ENCODE data around the gene HDAC8.

The HDAC8 gene

DNA sequence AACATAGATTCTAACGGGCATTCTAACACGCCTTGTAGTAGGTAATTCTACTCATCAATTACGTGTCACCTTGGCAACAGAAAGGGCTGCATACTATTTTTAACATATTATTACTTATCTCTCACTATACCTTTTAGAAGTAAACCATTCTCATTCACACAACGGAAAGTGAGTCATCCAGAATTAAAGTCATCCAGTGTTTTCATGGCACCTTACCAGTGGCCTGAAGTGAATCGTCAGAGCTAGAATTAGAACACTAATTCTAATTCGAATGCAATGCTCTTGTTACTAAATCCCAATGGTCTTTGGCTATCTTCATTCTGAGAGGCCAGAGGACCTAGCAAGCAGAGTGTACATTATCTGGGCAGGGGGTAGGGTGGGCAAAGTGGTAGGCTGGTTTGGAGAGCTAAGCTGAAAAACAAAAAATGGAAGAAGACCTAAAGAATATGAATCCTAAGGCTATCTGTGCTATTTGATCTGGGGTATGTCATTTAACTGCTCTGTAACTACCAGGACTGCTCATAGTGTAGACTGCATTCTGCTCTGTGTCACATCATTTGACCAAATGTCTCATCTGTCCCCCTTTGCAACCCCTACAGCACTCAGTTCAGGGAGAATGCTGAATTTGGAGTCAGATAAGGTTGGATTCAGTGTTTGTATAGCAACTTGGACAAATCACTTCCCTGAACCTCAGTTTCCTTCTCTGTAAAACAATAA lies 96.5 kb downstream of the HDAC8 start:
- Histone ChIP-seq H3K27me3 (no peaks in the 10 kb centered on the region), H3K4me3 (no peak overlapping the region), H3K36me3 (no peaks in the 10 kb centered on the region), H3K27ac (no peak overlapping the region), H3K9me3 (no peaks in the 10 kb centered on the region), H3K4me1 (no peaks in the 10 kb centered on the region)
- intact Hi-C loops (cut with DNase I; ENCODE audit: low total_unique reads) = no loop called here
- no peak for DNase-seq
- TF ChIP-seq, protein P1, sequence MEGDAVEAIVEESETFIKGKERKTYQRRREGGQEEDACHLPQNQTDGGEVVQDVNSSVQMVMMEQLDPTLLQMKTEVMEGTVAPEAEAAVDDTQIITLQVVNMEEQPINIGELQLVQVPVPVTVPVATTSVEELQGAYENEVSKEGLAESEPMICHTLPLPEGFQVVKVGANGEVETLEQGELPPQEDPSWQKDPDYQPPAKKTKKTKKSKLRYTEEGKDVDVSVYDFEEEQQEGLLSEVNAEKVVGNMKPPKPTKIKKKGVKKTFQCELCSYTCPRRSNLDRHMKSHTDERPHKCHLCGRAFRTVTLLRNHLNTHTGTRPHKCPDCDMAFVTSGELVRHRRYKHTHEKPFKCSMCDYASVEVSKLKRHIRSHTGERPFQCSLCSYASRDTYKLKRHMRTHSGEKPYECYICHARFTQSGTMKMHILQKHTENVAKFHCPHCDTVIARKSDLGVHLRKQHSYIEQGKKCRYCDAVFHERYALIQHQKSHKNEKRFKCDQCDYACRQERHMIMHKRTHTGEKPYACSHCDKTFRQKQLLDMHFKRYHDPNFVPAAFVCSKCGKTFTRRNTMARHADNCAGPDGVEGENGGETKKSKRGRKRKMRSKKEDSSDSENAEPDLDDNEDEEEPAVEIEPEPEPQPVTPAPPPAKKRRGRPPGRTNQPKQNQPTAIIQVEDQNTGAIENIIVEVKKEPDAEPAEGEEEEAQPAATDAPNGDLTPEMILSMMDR (IDR thresholded peaks at IDR 0.05) = no peak

DNA sequence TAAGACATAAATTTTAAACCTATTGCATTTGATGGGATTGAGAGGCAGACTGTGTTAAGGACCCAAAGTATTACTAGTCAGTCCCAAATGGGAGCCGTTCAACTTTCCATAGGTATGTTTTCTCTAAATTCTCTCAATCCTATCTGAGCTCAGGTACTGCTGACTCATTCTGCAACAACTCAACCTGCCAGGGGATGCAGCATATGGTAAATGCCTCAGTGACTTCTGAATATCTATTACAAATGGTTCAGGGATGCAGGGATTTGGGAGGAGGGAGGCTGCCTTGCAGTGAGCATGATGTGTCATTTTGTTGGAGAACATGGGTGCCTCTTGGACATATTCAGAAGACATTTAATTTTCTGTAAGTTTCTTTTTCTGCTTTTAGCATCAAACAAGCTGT lies 97.3 kb downstream of the HDAC8 start:
- no peaks in the 10 kb centered on the region for H3K36me3 ChIP-seq
- intact Hi-C loops (cut with DNase I; ENCODE audit: low total_unique reads) = no loop called here
- TF ChIP-seq, protein P1 (IDR thresholded peaks at IDR 0.05) = no peak
- no peak overlapping the region for H3K4me3 ChIP-seq
- no peak for DNase-seq
- H3K9me3 ChIP-seq = no peaks in the 10 kb centered on the region
- H3K27me3 ChIP-seq = no peaks in the 10 kb centered on the region
- no peaks in the 10 kb centered on the region for H3K4me1 ChIP-seq
- no peak overlapping the region for H3K27ac ChIP-seq

DNA sequence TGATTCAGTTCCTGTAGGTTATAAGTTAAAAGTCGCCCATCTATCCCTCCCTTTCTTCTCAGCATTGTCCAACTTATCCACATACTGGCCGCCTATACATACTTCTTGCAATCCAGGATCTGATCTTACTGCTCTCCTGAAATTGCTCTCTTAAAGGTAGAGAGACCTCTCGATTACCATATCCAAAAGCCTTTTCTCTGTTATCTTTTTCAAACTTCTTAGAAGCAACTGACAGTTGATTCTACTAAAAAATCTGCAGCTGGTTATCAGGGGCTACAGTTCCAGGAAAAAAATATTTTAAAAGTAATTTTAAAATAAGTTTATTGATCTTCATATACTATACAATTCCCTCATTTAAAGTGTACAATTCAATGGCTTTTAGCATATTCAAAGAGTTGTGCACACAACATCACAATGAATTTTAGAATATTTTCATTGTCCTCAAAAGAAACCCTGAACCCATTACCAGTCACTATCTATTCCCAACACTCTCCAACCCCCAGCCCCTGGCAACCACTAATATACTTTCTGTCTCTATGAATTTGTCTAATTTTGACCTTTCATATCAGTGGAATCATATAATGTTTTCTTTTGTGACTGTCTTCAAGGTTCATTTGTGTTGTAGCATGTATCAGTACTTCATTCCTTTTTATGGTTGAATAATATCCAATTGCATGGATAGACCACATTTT lies 102.0 kb downstream of the HDAC8 start:
- no peaks in the 10 kb centered on the region for H3K27me3 ChIP-seq
- H3K4me1 ChIP-seq = no peaks in the 10 kb centered on the region
- no peak for DNase-seq
- no peak overlapping the region for H3K4me3 ChIP-seq
- H3K36me3 ChIP-seq = no peaks in the 10 kb centered on the region
- H3K27ac ChIP-seq = no peak overlapping the region
- TF ChIP-seq, protein P1 (IDR thresholded peaks at IDR 0.05) = no peak
- H3K9me3 ChIP-seq = no peaks in the 10 kb centered on the region
- intact Hi-C loops (cut with DNase I; ENCODE audit: low total_unique reads) = no loop called here

DNA sequence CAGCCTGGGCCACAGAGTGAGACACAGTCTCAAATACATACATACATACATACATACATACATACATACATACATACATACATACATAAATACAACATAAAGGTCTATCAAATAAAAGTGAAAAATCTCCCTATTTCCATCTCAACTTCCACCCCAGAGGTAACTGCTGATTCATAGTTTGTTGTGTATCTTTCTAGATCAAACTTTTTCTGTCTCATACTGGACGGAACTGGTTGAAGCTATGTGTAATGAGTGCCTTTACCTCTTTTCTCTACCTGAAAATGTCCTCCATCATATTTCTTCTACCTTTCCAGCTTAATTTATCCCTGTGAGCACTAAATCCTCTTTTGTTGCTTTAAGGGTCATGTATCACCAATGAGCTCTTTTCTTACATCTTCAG lies 102.5 kb downstream of the HDAC8 start:
- intact Hi-C loops (cut with DNase I; ENCODE audit: low total_unique reads) = no loop called here
- Histone ChIP-seq H3K36me3 (no peaks in the 10 kb centered on the region), H3K27me3 (no peaks in the 10 kb centered on the region), H3K9me3 (no peaks in the 10 kb centered on the region), H3K4me3 (no peak overlapping the region), H3K27ac (no peak overlapping the region), H3K4me1 (no peaks in the 10 kb centered on the region)
- TF ChIP-seq, protein P1 (IDR thresholded peaks at IDR 0.05) = no peak
- no peak for DNase-seq

DNA sequence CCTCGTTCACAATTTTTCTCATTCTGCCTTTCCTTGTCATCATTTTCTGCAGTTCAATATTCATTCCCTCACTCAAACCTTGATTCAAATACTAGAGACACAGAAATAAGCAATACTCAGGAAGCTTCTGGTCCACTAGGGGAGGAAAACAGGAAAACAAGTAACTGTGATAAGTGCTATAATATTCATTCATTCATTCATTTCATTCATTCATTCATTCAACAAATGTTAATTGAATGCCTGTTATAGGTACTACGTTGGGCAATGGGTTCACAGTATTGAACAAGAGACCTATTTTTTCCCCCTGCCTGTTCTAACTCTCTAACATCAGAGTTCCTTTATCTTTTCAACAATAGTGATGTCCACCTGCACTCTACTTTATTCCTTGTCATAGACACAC lies 104.0 kb downstream of the HDAC8 start:
- Histone ChIP-seq H3K9me3 (no peaks in the 10 kb centered on the region), H3K27ac (no peak overlapping the region), H3K27me3 (no peaks in the 10 kb centered on the region), H3K4me1 (no peaks in the 10 kb centered on the region), H3K36me3 (peaks cover 0 to 7% (median 0%) of the 10 kb centered on the region in 3 donors), H3K4me3 (no peak overlapping the region)
- TF ChIP-seq, protein P1 (IDR thresholded peaks at IDR 0.05) = no peak
- intact Hi-C loops (cut with DNase I; ENCODE audit: low total_unique reads) = no loop called here
- no peak for DNase-seq
